ENCODE data around the gene AOAH.

GRCh38 chr7:36635091-36635490, 89.2 kb downstream of the AOAH start:
- no peak for TF ChIP-seq USF1 (IDR thresholded peaks at IDR 0.05)
- no peak for TF ChIP-seq TAF1 (IDR thresholded peaks at IDR 0.05; ENCODE audit: low read depth)
- no peak for TF ChIP-seq EP300 (IDR thresholded peaks at IDR 0.05; ENCODE audit: borderline replicate concordance)
- TF ChIP-seq YY1 (IDR thresholded peaks at IDR 0.05; ENCODE audit: low read depth), result no peak
- no peak for TF ChIP-seq EGR1 (IDR thresholded peaks at IDR 0.05)
- no peak for TF ChIP-seq TEAD4 (IDR thresholded peaks at IDR 0.05)
- TF ChIP-seq CEBPB (IDR thresholded peaks at IDR 0.05), result no peak

All from Ishikawa (cell line).